ENCODE results near the gene PRR23E. TPM values are rescaled to one million over a fixed set of nuclear protein-coding genes. Genes with fewer than 3 reads are reported as not detected.
A peak's percentile ranks its signal among the peaks of the same experiment; 100 is the strongest.

Gene PRR23E
- total RNA-seq, 6 experiments from 2014 or later, result not detected

GRCh38 chr3:127147291-127147885 is 45.5 kb upstream of the PRR23E start:
- intact Hi-C loops (cut with DNase I), result no loop called here
- no peaks in the 10 kb centered on the region for H3K36me3 ChIP-seq
- H3K4me3 ChIP-seq, result no peak overlapping the region
- no peaks in the 10 kb centered on the region for H3K27me3 ChIP-seq
- peaks cover 0 to 4% (median 0%) of the 10 kb centered on the region in 4 donors for H3K9me3 ChIP-seq
- TF ChIP-seq POLR2A (IDR thresholded peaks at IDR 0.05) (no peak), CTCF (IDR thresholded peaks at IDR 0.05) (no peak)
- 59% methylated on average over 4 of the region's 8 CpGs for WGBS (ENCODE audit: insufficient coverage, low coverage, low lambda C conversion rate, missing lambda C conversion rate)
- DNase-seq (peak in 1 of 3 donors; percentile 31), ATAC-seq (no peak)
- H3K27ac ChIP-seq, result no peak overlapping the region
- H3K4me1 ChIP-seq, result no peaks in the 10 kb centered on the region

DNA sequence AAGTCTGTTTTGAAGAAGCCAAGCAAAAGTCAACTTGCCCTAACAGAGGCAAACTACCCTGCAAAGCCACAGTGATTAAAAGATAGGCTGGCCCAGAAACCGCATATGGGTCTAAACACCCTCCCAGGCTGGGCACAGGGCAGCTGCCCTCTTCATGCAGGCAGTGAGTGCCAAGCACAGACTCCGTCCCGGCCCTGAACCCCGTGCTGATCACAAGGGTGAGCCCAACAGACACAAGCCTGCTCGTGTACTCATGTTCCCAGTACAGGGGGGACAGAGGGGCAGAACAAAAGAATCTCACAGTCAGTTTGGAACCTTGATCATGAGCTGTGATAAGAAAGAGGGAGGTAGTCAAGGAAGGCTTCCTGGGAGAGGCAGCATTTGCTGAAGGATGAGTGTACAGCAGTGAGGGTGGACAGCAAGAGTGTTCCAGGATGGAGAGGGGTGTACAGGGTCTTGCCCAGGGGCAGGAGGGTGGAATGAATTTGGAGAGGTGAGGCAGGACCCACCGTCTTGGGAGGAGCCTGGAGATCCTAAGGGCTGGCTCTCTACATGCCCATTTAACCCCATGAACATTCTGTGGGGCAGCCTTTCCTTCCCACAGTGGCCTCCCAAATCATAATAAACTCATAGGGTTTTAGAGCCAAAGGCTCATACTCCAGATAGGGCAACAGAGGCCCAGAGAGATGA is 43.2 kb upstream of the PRR23E start:
- H3K9me3 ChIP-seq, result no peaks in the 10 kb centered on the region
- H3K4me3 ChIP-seq, result no peak overlapping the region
- no peaks in the 10 kb centered on the region for H3K36me3 ChIP-seq
- H3K27ac ChIP-seq, result no peak overlapping the region
- H3K27me3 ChIP-seq, result no peaks in the 10 kb centered on the region
- 45% methylated on average over 6 of the region's 6 CpGs for WGBS (ENCODE audit: insufficient coverage, low coverage, low lambda C conversion rate, missing lambda C conversion rate)
- intact Hi-C loops (cut with DNase I), result no loop called here
- DNase-seq, result peak in 1 of 3 donors; percentile 31
- TF ChIP-seq CTCF (IDR thresholded peaks at IDR 0.05) (no peak), POLR2A (IDR thresholded peaks at IDR 0.05) (no peak)
- no peaks in the 10 kb centered on the region for H3K4me1 ChIP-seq
- ATAC-seq, result no peak

GRCh38 chr3:127150513-127151250 is 42.2 kb upstream of the PRR23E start:
- Histone ChIP-seq H3K4me3 (no peak overlapping the region), H3K27ac (no peak overlapping the region), H3K27me3 (no peaks in the 10 kb centered on the region), H3K36me3 (no peaks in the 10 kb centered on the region), H3K9me3 (no peaks in the 10 kb centered on the region), H3K4me1 (no peaks in the 10 kb centered on the region)
- no peak for TF ChIP-seq CTCF (IDR thresholded peaks at IDR 0.05)
- TF ChIP-seq POLR2A (IDR thresholded peaks at IDR 0.05), result no peak
- peak in 2 of 3 donors; percentile 17 to 26 for DNase-seq
- 87% methylated on average over 9 of the region's 15 CpGs for WGBS (ENCODE audit: insufficient coverage, low coverage, low lambda C conversion rate, missing lambda C conversion rate)
- no peak for ATAC-seq
- intact Hi-C loops (cut with DNase I), result no loop called here

GRCh38 chr3:127151251-127151564 is 41.7 kb upstream of the PRR23E start:
- Histone ChIP-seq H3K9me3 (no peaks in the 10 kb centered on the region), H3K27me3 (no peaks in the 10 kb centered on the region), H3K4me1 (no peaks in the 10 kb centered on the region), H3K27ac (no peak overlapping the region), H3K4me3 (no peak overlapping the region), H3K36me3 (no peaks in the 10 kb centered on the region)
- TF ChIP-seq POLR2A (IDR thresholded peaks at IDR 0.05), result no peak
- no peak for TF ChIP-seq CTCF (IDR thresholded peaks at IDR 0.05)
- ATAC-seq, result no peak
- DNase-seq, result no peak
- intact Hi-C loops (cut with DNase I), result no loop called here
- 88% methylated on average over 8 of the region's 9 CpGs for WGBS (ENCODE audit: insufficient coverage, low coverage, low lambda C conversion rate, missing lambda C conversion rate)
